ENCODE measurements around the gene BRMS1.

BRMS1 gene

DNA sequence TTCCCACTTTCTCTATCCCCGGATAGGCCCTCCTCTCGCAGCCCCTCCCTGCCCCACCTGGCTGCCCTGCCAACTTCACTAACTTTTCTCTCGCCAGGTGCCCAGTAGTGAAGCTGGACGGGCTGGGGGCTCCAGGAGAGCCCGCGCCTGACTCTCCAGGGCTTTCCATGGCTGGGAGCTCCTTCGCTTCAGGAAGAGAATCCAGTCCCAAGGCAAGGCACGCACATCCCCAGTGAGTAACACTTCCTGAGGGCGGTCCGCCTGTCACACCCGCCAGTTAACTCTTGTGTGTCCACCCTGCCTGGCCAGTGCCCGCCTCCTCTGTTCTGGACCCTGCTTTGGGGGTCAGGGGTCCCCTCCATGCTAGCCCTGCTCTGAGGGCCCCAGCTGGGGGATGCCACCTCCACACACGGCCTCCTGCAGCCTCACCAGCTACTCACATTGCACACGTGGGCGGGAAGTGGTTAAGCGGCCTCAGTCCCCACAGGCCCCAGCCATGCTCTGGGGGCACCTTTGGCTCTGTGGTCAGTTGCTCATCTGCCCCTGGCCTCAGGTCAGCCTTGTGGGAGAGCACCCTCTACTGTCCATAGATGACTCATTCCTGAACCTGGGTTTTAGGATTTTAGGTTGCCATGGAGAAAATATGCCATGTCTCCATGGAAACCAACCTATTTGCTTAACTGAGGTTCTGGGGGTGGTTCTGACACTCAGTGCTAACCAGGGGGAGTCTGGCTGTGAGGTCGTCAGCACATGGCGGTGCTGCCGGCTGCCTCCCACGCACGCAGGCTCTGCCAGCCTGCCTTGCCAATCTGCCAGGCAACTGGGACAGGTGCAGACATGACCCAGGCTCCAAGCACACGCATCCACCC, 8.4 kb downstream of the BRMS1 start, which contains the start of gene RIN1:
Gene RIN1 (minus strand): TSS at position 201 of the 869 bp plus-strand sequence. CDS start 32 bp downstream, at position 169.
- DNase-seq = peak in 1 of 6 experiments; percentile 24

DNA sequence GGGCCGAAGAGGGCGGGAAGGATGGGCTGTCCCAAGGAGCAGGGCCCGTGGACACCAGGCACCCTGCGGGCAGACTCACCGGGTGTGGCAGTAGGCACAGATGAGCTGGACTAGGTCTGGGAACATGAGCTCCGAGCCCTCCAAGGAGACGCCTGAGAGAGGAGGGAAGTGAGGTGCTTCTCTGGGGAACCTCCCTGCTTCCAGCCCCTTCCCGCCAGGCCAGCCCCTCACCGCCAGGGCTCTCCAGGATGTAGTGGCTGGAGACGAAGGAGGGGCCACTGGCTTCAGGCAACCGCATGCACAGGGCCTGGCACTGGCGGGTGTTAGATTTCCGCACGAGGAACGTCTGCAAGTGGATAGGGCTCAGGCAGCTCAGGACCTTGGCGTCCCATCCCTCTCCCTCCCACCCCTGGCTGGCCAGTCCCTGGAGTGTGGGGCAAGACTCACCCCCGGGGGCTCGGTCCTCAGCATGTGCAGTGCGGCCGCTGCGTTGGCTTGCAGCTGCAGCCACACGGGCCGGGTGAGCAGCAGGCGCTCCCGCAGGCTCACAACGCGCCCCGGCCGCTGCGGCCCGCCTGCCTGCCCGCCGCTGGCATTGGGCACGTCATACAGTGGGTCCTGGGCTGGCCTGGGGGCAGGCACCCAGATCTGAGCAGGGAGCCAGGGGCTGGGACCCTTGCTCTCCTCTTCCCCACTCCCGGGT, 9.2 kb downstream of the BRMS1 start:
- peak in 1 of 6 experiments; percentile 18 for DNase-seq

DNA sequence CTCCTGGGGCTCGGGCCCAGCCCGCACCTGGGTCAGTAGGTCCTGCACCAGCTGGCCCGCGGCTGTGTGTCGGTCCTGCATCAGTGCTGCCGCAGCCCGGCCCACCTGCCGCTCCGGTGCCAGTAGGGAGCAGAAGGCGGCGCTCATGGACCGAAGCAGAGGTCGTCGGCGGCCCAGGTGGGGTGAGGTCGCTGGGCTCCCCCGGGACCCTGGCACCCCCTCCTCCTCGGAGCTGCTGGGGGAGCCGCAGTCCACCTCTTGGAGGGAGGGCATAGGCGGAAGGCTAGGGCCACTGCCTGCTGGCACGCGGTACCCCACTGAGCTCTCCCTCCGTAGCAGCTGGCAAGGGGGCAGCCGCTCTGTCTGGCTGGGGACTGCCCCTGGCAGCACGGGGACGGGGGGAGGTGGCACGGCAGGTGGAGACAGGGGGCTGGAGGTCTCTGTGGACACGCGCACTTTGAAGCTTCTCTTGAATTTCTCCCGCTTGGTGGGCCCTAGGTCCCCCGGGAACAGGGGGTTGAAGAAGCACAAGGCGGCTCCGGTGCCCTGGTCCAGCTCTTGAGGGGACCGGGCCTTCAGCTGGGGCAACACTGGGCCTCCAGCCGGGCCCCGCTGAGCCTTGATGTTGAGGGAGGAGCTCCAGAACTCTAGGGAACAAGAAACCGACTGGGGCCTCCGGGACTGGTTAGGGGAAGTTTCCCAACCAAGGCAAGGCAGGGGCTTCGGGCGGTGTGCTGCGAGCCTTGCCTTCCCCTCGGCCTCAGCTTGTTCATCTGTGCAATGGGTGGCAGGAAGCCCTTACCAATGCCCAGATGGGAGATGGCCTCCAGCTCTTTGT, 10.1 kb downstream of the BRMS1 start:
- DNase-seq = no peak

DNA sequence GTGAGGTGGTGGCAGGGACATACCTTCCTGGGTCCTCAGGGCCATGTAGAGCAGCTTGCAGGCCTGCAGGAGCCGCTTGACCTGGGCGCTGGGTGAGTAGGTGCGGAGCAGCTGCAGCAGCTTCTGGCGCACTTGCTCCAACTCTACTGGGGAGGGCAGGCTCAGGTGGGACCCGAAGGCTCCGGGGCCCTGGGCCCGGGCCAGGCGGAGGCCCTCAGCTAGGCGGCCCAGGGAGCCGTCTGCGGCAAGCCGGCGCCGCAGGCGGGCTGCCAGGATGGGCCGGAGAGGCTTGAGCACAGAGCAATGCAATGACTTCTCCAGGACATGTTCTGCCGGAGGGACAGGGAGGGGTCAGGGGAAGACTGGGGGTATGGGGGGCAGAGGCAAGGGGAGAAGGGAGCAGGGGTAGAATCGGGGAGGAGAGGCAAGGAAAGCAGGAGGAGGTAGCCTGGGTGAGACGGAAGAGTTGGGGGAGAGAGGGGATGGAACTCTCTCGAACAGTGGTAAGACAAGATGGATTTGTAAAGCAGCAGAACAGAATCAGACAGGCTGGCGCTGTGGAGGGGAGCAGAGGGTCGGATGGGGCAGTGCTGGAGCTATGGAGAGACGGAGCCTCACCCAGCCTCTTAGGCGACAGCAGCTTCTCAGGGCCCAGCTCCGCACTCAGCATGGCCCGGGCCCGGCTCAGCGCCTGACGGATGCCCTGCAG, 10.9 kb downstream of the BRMS1 start:
- no peak for DNase-seq

DNA sequence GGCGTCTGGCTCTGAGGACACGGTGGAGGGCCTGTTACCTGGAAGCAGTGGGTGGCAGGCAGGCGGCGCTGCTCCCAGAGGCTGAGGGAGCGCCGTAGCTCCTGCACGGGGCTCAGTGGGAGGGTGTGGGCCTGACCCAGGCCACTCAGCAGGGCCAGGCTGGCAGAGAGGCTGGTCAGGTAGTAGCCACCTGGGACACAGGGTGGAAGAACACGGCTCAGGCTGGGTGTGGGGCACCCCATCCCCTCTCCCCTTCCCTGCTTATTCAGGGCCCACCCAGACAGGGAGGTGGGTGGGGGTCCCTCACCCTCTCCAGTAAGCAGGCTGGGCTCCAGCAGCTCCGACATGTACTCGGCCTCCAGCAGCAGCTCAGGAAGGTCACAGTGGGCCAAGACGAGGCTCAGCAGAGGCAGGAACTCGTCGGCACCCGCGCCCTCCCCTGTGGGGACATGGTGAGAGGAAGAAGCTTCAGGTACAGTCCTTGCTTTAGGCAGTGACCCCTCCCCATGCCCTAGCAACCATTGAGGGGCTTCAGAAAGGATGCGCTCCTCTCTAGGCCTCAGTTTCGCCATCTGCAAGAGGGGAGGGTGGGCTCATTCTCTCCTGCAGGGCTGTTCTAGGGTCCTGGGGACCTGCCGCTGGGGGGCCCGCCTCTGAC, 11.6 kb downstream of the BRMS1 start:
- DNase-seq = no peak

DNA sequence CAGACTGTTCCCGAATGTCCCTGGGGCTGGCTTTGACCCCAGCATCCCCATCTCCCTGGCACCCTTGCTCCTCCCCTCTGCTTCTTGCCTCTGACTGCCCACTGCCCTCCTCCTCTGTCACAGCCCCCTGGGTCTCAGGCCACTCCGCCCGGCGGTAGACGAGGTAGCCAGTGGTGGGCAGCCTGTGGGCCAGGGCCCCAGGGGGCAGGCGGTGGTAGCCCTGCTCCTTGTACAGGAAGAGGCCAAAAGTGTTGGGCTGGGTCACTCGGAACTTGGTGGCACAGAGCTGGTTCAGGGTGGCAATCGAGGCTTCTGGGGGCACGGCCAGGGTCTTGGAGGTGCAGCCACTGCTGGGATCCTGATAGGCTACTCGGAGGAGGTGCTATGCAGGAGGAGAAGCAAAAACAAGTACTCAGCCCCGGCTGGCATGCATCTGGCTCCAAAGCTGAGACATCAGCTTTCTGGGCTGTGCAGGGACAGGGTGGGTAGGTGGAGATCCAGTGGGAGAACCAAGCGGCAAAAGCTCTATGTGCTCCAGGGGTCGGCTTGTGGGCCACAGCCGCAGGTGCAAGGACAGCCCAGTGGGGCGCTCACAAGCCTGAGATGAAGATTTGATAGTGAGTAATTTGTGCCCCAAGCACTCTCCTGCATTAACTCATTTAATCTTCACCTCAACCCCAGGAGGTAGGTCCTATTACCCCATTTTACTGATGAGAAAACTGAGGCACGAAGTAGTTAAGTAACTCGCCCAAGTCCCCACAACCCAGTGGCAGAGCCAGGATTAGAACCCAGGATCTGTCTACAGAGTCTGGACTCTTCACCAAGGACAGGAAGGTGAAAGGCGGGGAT, 12.3 kb downstream of the BRMS1 start:
- no peak for DNase-seq

DNA sequence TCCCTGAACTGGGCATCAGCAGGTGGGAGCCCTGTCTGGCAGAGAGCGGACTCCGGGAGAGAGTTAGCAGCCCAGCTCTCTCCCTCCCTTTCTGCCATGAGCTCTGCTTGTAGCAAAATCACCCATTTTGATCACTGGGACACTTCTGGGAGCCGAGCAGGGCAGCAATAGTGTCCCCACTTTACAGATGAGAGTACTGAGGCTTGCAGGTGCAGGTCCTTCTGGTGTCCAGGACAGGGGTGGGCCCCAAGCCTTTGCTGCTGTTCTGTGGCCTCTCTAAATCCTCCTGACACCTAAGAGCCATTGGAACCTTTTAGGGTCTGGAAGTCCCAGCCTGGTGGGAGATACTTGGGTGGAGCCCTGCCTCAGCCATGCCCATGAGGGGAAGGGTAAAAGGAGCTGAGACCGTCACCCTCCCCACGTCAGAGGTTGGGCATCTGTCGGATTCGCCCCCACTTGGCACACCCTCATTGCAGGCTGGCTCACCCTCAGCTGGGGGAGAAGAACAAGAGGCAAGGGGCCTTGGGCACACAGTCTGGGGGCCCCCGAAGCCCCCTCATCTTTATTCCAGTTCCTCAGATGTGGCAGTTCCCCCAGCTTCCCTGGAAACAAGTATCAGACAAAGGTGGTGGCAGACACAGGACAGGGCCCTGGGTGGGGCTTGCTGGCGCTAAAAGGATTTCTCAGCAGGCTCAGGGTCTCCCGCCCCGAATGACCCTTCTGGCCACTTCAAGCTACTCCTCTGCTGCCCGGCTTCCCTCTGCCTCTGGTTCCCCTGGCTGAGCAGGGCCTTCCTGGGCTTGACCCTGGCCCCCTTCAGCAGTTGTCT, 13.1 kb downstream of the BRMS1 start:
- no peak for DNase-seq

DNA sequence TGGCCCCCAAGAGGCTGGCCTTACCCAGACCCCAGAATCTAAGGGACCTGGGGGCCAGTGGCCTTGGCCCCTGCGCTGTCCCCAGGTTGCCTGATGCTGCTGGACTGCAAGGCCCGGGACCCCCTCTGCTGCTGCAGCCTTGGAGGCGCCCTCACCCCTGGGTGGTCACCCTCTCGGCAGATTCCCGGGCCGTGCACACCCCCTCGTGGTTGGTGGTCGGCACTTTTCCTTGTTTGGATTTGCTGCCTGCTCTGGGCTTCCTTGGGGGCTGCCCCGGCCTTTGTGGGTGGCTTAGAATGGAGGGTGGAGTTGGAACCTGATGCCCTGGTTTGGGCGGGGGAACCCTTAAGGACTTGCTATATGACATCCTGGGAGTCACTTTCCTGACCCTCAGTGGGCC, 14.0 kb downstream of the BRMS1 start:
- no peak for DNase-seq

DNA sequence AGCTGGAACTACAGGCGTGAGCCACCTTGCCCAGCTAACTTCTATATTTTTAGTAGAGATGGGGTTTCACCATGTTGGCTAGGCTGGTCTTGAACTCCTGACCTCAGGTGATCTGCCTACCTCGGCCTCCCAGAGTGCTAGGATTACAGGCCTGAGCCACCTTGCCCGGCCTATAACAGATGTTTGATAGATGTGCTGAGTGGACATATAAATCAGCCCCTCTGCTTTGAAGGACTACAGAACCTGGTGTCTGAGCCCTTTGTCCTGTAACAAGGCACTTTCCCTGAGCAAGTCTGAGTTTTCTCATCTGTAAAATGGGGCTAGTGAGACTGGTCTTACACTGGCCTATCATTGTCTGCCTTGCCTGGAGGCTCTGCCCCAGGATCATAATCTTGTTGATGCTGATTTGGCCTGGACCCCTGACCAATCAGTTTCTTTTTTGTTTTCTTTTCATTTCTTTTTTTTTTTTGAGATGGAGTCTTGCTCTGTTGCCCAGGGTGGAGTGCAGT, 15.7 kb downstream of the BRMS1 start:
- no peak for DNase-seq

DNA sequence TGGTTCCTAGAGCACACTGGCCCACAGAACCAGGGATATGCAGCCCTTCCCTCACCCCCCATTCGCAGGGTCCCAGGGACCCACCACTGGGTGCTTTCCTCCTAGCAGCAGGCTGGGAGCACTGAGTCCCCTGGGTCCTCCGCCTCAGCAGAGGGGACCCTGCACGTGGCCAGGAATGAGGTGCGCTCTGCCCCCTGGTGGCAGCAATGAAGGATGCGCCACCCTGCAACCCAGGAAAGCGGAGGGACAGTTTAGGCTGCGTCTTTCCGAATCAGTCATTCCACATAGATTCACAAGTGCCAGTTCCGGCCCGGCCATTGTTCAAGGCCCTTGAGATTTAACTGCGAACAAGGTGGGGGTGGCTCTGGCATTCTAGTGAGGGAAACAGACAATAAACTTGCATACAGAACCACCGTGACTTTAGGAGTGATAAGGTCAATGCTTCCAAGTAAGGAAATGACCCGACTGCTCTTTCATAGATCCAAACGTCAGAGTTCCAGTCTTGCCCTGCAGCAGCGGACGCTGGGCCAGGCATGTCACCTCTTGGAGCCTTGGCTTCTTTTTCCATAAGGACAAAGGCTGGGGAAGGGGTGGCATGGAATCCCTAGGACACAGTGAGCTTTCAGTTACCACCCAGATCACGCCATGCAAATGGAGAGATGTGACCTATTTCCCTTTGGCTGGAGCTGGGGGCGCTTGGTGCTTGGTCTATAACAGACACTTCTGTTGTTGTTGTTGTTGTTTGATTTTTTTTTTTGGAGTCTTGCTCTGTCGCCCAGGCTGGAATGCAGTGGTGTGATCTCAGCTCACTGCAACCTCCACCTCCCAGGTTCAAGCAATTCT, 16.4 kb downstream of the BRMS1 start:
- DNase-seq = peak; percentile 63 to 87 (median 77)

DNA sequence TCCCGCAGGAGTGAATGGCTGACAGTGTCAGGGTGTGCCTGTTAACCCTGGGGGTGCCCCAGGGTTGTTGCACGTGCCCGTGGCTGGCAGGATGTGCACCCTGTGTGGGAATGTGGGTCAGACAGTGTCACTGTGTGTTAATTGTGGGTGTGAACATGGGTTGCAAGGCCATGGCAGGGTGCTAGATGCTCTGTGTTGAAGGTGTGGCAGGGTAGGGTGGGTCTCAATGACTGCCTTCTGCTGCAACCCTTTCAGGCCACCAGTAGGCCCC, 16.9 kb downstream of the BRMS1 start:
- no peak for DNase-seq

DNA sequence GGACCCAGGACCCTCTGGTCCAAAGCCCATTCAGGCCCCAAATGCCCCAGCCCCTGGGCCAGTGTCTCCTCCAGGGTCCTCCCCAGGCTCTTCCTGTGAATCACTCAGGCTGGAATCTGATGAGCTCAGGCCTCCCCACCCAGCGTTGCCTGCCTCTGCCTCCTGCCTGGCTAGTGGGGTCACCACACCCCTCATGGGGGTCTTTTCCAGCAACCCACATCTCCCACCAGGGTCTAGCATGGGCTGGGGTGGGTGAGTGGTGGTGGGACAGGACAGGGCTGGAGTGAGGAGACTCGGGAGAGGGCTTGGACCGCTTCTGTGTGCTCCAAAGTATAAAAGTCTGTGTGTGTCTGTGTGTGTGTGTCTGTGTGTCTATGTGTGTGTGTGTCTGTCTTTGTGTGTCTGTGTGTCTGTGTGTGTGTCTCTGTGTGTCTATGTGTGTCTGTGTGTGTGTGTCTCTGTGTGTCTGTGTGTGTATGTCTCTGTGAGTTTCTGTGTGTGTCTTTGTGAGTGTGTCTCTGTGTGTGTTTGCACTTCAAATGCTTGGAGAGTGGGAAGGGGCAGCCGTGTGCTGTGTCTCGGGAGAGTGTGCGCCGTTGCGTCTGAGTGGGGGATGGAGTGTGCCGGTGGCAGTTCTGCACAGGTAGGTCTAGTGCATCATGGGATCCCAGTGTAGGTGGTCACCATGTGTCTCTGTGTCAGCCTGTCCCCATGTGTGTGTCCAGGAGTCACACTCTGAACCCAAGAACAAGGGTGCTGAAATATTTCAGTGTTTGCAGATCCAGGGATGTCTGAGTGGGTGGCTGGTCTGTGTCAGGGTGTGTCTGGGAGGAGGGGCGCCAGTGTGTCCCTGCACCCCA, 17.5 kb downstream of the BRMS1 start:
- no peak for DNase-seq

DNA sequence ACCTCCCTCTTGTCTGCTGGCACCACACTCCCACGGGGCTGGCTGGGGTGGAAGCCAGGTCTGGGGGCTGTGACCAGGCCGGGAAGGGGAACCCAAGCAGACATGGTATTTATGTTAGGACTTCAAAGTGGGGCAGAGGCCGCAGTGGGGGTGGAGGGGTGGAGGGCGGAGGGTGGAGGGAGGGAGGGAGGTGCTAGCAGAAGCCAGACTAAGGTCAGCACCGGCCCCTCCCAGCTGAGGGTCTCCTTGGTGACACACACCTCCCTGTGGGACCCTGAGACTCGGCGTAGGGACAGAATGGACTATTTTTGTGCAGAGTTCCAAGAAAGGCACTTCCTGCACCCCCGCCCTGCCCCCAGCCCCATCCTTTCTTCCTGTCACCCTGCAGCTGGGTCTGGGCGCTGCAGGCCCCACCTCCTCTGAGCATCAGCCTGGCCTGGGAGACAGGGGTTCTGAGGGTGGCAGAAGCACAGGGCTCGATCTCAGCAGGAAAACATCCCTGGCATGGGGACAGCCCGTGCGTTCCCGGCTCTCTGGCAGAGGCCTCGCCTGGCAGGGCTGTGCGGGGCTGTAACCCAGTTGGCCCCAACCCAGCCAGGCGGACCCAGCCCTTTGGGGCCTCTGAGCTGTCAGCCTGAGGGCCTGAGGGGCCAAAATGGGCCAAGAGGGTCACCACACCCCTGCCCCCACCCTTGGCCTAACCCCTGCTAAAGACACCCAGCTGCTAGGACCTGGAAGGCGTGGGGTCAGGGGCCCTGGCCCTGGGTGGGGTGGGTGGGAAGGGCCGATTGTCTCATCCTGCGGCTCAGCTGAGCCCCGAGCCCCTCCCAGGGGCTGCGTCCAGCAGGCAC, 18.4 kb downstream of the BRMS1 start:
- DNase-seq = peak; percentile 15 to 49 (median 34)

DNA sequence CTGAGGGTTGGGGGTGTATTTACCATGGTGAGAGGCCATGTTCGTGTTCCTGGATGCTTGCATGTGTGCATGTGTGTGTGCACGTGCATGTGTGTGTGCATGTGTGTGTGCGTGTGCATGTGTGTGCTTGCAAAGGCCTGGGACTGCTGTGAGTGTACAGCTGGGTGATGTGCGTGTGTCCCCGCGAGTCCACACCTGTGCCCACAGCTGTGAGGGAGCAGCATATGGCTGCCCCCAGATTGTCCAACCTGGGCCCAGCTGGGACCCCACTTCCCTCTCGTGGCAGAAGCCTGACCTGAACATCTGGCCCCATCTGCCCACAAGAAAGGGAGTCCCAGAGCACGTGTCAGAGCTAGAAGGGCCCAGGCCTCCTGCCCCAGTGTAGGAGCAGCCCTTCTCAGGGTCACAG, 19.6 kb downstream of the BRMS1 start:
- no peak for DNase-seq

DNA sequence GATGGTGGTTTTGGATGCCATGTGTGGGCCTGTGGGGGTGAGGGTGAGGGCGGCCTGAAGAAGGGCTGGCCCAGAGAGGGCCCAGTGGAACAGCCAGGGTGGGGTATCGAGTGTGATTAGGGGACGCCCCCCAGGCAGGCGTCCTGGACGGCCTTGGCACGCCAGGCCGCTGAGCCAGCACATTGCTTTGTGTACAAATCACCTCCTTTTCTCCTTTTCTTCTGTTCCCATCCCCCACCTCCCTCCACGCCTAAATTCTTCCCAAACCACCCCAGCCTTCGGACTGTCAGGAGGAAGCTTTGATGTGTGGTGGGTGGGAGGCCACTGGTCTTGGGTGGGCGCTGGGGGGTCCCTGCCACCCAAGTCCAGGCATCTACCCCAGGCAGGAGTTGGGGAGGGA, 20.2 kb downstream of the BRMS1 start:
- DNase-seq = no peak

DNA sequence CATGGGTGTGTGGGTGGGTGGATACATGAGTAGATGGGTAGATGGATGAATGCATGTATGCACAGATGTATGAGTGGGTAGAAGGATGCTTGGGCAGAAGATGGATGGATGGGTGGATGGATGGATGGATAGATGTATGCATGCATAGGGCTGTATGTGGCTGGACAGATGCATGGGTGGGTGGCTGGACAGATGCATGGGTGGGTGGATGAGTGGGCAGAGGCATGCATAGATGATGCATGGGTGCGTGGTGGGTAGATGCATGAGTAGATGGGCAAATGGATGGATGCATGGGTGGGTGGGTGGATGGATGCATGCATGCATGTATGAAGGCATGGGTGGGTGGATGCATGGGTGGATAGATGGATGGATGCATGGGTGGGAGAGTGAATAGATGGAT, 21.2 kb downstream of the BRMS1 start:
- DNase-seq = no peak

Measured in stimulated activated naive CD4-positive, alpha-beta T cell (primary cell).